HG02610 (cell line): Measurements from ENCODE around the gene ABCG4.
"Not testable (repeated sequence)": the region's sequence is repeated elsewhere in the genome, so short reads cannot be mapped to it uniquely, and the experiment has no call there.

ENCODE experiments used
- ATAC-seq: cut with Tn5 transposase; IDR thresholded peaks from one replicate; pipeline ENCODE4 v1.9.1; 2021; ENCODE audit warnings: mild to moderate bottlenecking, moderate library complexity; ENCODE audit not compliant: unreplicated experiment

The ABCG4 gene

DNA sequence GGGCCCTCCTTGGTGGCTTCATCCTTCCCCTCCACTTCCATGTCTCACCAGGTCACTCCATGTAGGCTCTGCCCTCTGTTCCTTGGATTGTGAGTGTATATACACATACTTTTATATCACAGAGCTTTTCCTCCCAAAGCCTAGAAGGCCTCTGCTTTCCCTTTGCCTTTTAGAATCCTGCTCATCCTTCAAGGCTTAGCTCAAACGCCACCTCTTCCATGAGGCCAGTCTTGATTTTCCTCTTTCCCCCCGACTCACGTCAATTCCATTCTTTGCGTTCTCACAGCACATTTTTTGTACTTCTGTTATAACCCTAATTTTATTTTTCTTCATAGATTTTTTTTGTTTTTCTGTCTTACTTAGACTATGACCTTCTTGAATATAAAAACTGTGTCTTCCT is 3.8 kb downstream of the ABCG4 start:
- no peak for ATAC-seq

DNA sequence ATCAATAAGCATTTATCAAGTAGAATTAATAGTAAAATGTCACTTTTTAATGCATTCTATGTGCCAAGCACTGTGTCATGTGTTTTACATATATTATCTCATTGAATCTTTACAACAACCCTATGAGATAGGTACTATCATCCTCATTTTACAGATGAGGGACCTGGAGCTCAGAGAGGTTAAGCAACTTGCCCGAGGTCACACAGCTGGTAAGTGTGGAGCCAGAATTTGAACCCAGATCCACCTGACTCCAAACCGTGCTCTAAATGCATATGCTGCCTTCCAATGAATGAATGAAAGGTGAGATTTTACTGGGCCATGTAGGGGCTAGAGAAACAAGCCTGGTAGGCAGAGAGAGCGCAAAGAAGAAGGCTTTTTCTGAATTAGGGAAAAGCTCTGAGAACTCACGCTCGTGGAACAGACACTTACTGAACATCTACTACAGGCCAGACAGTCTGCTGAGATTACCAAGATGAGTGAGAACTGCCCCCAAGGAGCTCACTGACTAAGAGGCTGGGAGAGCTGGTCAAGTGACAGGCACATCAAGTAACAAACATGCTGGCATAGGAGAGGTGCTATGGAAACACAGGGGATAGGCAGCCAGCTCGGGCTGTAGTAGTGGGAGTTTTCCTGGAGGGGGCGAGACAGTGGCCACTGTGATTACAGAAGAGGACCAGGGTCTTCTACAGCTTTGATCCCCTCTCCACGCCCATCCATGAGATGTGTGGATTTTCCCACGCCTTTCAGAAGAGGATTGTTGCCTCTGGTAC is 4.4 kb downstream of the ABCG4 start:
- no peak for ATAC-seq

DNA sequence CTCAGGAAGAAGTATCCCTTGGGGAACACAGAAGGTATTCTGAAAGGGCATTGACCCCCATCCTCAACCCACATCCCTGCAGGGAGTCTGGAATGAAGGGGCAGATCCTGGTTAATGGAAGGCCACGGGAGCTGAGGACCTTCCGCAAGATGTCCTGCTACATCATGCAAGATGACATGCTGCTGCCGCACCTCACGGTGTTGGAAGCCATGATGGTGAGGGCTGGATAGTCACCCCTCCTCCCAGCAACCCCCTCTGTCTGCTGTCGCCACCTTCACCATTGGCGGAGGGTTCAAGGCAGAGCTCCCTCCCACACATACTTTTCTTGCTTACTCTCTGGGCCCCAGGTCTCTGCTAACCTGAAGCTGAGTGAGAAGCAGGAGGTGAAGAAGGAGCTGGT is 5.3 kb downstream of the ABCG4 start:
- ATAC-seq, result no peak

DNA sequence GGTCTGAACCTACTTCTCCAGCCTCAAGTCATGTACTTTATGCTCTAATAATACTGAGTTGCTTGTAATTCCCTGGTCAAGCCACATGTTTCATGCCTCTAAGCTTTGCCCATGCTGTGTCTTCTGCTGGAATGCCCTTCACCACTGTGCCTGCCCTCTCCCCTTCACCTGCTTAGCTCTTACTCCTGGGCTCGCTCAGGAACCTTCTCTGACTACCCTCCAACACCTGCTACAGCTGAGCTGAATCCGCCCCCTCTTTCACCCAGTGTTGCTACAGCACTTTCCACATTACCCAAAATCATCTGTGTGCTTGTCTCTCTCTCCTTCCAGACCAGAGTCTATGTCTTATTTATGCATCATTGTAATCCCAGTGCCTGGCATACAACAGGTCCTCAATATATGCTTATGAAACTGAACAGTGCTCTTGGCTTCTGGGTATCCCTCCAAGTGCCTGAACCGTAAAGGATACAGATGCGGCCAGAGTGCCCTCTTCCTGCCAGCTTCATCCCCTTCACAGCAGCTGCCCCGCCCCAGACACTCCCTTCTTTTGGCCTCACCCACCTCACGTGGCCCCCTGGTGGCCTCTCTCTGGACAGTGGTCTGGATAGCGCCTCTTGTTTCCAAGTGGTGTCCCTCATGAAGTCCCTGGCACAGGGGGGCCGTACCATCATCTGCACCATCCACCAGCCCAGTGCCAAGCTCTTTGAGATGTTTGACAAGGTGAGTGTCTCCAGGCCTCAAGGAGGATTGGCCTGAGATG is 7.1 kb downstream of the ABCG4 start:
- no peak for ATAC-seq

DNA sequence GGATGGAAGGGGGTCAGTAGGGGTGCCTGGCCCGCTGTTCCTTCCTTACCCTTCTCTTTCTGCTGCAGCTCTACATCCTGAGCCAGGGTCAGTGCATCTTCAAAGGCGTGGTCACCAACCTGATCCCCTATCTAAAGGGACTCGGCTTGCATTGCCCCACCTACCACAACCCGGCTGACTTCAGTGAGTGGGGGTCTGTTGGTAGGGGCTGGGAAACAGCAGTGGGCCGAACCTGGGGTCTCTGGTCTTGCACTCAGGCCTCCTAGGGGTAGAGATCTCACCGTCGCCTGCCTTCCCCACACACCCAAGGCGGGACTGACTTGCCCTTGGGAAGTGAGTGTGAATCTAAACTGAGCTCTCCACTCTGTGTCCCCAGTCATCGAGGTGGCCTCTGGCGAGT is 7.6 kb downstream of the ABCG4 start:
- ATAC-seq, result no peak

DNA sequence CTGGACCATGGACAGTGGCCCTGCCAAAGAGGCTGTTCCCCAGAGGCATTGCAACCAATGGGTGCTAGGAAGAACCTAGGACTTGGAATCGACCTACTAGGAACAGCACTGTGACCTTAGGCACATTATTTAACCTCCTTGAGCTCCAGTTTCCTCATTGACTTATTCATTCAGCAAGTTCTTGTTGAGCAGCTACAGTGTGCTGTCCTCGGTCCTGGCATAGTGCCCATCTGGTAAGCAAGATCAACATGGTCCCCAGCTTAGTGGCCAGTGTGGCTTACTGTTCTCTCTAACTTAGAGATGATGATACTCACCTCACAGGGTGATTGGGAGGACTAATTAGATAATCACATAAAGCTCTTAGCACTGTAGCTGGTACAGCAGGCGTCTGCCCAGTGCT is 8.2 kb downstream of the ABCG4 start:
- ATAC-seq, result no peak

DNA sequence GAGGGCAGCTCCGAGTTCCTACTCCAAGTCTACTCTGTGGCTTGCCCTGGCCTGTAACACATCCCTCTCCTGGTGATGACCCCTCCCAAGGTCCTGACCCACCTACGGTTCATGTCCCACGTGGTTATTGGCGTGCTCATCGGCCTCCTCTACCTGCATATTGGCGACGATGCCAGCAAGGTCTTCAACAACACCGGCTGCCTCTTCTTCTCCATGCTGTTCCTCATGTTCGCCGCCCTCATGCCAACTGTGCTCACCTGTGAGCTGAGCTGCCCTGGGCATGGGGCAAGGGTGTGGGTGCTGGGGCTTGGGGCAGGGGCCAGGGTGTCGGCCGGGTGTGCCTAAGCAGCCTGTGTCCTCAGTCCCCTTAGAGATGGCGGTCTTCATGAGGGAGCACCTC is 9.6 kb downstream of the ABCG4 start:
- ATAC-seq, result no peak

DNA sequence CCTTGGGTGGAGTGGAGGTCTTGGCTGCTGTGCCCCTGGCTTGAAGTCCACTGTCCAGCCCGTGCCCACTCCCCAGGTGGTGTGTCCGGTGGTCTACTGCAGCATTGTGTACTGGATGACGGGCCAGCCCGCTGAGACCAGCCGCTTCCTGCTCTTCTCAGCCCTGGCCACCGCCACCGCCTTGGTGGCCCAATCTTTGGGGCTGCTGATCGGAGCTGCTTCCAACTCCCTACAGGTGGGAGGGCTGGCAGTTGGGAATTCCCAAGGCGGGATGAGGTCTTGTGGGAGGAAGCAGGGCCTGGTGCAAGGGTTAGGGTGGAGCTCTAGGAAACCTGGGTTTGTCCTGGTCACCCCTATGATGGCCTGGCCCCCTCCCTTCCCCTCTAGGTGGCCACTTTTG is 11.3 kb downstream of the ABCG4 start:
- ATAC-seq, result no peak

DNA sequence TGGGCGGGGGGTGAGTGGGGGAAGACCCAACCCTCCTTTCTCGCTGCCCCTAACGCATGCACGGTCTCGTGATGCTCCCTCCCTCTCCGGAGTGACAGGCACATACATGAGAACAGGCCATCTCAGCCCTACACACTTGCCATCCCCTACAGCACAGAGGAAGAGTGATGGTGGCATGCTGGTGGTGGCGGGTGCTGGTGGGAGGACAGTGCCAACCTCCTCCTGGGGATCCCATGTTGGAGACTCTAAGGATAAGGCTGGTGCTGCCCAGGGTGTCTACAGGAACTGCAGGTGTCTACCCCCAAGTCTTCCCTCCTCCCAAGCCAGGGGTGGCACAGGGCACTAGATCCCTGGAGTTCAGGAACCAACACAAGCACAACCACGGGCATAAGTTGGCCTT is 13.0 kb downstream of the ABCG4 start:
- no peak for ATAC-seq

DNA sequence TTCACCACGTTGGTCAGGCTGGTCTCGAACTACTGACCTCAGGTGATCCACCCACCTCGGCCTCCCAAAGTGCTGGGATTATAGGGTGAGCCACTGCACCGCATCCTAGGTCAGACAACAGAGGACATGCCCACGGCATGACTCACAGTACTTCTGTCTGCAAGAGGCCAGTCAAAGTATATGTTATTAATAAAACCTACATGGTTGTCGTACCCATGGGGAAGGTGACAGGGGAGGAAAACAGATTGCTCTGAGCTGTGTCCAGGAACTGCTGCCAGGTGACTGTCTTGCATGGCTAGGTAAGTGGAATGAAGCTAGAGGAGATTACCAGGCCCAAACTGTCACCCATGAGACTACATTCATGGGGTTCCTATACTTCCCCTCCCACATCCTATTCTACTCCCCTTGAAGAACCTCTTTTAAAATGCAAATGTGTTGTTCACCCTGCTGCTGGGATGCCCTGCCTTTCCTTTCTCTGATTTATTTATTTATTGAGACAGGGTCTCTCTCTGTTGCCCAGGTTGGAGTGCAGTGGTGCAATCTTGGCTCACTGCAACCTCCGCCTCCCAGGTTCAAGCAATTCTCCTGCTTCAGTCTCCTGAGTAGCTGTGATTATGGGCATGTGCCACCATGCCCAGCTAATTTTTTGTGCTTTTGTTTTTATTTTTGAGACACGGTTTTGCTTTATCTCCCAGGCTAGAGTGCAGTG is 17.7 kb downstream of the ABCG4 start:
- no peak for ATAC-seq

DNA sequence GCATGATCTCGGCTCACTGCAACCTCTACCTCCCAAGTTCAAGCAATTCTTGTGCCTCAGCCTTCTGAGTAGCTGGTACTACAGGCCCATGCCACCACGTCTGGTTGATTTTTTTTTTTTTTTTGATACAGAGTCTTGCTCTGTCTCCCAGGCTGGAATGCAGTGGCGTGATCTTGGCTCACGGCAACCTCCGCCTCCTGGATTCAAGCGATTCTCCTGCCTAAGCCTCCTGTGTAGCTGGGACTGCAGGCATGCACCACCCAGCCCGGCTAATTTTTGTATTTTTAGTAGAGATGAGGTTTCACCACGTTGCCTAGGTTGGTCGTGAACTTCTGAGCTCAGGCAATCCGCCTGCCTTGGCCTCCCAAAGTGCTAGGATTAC is 18.2 kb downstream of the ABCG4 start:
- not testable (repeated sequence) for ATAC-seq

DNA sequence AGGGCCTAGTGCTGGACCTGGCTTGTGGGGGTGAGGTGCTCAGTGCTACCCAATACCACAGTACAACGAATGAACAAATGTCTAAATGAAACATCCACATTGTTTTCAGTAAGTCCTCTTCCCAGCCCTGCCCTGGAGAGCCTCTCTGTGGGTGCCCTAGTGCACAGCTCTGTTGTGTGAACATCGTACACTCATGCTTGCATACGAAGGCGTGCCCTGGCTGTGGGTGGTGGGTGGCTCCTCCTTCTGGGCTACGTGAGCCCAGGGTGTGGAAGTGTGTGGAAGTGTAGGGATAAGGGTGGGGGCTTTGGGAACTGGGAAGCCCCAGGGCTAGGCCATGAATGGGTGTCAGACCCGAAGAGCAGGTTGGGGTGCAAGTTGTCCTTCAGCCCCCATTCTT is 19.1 kb downstream of the ABCG4 start:
- ATAC-seq, result no peak

DNA sequence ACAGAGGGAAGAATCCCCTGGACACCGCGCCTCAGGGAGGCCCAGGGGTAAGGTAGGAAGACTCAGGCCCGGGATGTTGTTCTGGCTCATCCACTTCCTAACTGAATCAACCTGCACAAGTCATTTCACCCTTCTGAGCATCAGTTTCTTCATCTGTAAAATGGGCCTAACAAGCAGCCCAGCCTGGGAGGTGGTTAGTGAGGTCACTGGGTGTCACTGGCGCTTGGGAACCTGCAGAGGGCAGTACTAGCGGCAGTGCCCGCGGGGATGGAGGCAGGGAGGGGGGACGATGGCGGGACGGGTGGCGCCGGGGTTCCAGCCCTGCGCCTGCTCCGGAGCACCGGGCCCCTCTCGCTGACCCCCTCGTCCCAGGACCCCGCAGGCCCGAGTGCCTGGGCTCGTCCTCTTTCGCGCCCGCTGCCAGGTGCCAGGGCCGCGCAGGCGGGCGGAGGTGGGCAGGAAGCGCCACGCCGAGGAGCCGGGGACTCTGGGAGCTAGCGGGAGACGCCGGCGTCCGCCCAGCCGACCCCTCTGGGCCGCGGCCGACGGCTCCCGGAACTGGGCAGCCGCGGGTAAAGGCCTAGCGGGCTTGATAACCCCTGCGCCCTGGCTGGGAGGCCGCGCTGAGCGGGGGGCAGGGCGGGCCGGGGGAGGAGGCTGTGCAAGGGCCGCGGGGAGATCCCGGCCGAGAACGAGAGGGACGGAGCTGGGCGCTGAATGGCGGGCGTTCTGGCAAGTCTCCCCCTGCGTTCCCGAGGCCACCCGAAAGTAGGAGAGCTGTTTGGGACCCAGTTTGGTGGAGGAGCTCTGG is 19.8 kb downstream of the ABCG4 start, which contains the start of gene NLRX1:
TSS of gene NLRX1 (plus strand) at position 255 of the 811 bp plus-strand sequence. CDS start 2,679 bp downstream, outside the sequence.
- peak; percentile 84 for ATAC-seq

DNA sequence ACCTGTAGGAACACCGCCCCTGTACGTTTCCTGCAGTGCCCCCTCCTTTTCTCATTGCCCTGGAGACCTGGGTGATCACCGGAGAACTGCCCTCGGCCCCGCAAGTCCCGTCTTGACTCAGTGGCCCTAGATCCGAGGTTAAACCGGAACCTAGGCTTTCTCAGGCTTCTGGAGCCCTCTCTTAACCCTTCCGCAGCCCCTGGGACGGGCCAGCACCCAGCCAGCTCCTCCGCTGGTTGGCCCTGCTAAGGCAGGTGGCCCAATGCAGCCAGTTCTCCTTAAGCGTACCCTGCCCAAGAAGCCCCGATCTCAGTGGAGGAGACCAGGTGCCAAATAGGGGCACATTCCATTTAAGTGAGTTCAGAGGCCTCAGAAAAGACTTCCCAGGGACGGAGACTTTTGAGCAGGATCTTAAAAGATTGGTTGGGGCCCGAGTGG is 20.4 kb downstream of the ABCG4 start:
- peak; percentile 17 for ATAC-seq

DNA sequence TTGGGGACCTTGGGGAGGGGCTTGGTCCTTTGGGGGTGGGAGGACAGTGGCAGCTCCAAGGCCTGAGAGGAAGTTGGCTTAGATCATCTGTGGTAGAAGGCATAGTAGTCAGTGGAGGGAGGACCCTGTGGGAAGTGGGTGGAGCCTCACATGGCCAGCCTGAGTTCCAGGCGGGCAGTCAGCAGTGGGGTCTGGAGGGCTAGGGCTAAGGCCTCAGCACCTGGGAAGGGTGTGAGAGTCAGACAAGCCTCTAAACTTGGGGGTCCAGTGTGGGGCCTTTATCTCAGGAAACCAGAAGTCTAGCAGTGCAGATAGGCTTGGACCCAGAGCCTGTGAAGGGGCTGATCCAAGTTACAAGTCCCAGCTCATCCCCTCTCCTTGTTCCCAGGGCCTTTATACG is 23.7 kb downstream of the ABCG4 start:
- ATAC-seq, result no peak

DNA sequence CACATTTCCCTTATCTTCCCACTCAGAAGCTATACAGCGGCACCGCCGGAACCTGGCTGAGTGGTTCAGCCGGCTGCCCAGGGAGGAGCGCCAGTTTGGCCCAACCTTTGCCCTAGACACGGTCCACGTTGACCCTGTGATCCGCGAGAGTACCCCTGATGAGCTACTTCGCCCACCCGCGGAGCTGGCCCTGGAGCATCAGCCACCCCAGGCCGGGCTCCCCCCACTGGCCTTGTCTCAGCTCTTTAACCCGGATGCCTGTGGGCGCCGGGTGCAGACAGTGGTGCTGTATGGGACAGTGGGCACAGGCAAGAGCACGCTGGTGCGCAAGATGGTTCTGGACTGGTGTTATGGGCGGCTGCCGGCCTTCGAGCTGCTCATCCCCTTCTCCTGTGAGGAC is 24.6 kb downstream of the ABCG4 start:
- no peak for ATAC-seq

DNA sequence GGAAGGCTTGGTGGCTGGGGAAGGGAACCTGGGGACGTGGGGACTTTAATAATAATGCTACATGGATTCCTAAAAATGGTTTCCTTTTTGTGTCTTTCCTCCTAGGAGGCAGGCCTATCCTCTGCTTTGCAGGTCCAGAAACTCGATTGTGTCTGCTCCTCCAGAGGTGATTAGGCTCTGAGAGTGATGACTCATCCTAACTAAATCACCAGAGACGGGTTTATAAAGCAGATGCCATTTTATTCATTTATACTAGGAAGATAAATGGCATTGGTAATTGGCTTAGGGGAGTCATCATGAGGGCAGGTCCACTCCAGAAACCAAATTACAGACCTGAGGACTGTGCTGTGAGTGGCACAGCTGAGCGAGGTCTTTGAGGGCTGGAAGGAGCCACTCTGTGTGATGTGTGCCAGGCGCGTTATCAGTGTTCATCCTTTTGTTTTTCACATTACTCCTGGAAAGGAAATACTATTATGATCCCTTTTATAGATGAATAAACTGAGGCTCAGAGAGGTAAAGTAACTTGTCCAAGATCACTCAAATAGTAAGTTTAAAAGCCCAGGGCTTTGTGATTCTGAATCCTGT is 26.7 kb downstream of the ABCG4 start:
- no peak for ATAC-seq

DNA sequence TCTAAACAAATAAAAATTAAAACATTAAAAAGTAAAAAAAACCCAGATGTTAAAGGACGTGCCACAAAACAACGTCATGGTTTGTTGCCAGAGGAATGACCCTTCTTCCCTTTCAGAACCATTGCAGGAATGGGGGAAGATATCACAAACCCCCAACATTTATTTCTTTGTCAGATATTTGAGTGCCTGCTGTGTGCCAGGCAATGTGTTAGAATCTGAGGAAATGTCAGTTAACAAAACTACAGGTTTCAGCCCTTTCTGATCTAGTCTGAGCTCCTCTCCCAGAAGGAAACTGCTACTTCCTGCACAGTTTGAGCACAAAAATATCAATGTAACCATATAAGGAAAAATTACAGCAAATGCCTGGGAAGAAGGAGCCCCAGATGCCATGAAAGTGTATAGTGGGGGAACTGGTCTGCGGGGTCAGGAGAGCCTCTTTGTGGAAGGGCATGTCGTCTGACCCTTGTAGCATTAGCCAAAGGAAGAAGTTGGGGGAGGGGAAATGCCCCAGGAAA is 29.4 kb downstream of the ABCG4 start:
- no peak for ATAC-seq

DNA sequence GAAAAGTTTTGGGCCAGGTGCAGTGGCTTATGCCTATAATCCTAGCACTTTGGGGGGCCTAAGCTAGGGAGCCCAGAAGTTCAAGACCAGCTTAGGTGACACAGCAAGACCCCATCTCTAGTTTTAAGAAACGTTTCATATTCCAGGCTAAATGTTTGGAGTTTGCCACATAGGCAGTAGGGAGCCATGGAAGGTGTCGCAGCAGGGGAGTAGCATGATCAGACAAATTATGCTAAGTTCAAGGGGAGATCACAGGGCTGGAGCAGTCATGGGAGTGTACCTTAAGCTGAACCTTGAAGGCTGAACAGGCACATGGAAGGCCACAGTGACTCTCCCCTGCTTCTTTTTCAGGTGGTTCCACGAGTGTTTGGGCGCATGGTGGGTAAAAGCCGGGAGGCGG is 30.5 kb downstream of the ABCG4 start:
- no peak for ATAC-seq

DNA sequence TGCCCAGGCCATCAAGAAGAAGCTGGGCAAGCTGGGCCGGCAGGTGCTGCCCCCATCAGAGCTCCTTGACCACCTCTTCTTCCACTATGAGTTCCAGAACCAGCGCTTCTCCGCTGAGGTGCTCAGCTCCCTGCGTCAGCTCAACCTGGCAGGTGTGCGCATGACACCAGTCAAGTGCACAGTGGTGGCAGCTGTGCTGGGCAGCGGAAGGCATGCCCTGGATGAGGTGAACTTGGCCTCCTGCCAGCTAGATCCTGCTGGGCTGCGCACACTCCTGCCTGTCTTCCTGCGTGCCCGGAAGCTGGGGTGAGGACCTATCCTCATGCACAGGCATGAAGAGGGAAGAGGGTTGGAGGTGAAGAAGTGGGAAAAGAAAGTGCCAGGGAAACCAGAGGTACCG is 31.1 kb downstream of the ABCG4 start:
- no peak for ATAC-seq
